HTR-8/SVneo (cell line): ENCODE data around the gene MIDN.

Experiments
- DNase-seq: peaks from one replicate; pipeline ENCODE4 v3.0.0; 2011; ENCODE audit warnings: low spot score, mixed read lengths; ENCODE audit not compliant: insufficient read length
- FAIRE-seq: peaks from 2 replicates; lab custom pipeline; 2011; peaks lifted over from hg19 to GRCh38; lab: Jason Lieb, UNC

Gene MIDN

DNA sequence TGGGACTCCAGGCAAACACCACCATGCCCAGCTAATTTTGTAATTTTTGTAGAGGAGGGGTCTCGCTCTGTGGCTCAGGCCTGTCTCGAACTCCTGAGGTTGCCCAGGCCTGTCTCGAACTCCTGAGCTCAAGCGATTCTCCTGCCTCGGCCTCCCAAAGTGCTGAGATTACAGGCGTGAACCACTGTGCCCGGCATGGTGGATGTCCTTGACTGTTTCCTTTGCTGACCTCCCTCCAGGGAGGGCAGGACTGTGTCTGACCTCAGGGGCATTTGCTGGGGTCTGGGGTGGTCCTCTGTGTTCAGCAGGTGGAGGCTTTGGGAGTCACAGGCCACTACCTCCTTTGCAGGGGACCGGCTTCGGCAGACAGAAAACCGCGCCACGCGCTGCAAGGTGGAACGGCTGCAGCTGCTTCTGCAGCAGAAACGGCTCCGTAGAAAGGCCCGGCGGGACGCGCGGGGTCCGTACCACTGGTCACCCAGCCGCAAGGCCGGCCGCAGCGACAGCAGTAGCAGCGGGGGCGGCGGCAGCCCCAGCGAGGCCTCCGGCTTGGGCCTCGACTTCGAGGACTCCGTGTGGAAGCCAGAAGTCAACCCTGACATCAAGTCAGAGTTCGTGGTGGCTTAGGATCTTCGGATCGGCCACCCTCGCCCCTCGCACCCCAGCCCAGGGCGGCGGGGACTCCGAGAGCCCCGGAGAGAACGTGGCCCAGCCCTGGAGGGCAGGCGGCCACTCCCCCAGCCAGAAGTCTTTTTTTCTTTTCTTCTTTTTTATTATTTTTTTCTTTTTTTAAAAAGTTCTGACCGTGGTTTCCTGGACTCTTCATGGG lies 8.5 kb downstream of the MIDN start:
- DNase-seq = no peak
- no peak for FAIRE-seq

GRCh38 chr19:1257475-1258162 lies 9.2 kb downstream of the MIDN start:
- DNase-seq (no peak), FAIRE-seq (no peak)

GRCh38 chr19:1258163-1258492 lies 9.7 kb downstream of the MIDN start:
- DNase-seq (no peak), FAIRE-seq (no peak)

- FAIRE-seq (no peak), DNase-seq (no peak)
Observed at GRCh38 chr19:1258707-1259205, 10.4 kb downstream of the MIDN start.

GRCh38 chr19:1259206-1259875 lies 11.0 kb downstream of the MIDN start:
- no peak for FAIRE-seq
- no peak for DNase-seq

- FAIRE-seq (no peak), DNase-seq (no peak)
Observed at GRCh38 chr19:1259876-1260748, 11.7 kb downstream of the MIDN start.

DNA sequence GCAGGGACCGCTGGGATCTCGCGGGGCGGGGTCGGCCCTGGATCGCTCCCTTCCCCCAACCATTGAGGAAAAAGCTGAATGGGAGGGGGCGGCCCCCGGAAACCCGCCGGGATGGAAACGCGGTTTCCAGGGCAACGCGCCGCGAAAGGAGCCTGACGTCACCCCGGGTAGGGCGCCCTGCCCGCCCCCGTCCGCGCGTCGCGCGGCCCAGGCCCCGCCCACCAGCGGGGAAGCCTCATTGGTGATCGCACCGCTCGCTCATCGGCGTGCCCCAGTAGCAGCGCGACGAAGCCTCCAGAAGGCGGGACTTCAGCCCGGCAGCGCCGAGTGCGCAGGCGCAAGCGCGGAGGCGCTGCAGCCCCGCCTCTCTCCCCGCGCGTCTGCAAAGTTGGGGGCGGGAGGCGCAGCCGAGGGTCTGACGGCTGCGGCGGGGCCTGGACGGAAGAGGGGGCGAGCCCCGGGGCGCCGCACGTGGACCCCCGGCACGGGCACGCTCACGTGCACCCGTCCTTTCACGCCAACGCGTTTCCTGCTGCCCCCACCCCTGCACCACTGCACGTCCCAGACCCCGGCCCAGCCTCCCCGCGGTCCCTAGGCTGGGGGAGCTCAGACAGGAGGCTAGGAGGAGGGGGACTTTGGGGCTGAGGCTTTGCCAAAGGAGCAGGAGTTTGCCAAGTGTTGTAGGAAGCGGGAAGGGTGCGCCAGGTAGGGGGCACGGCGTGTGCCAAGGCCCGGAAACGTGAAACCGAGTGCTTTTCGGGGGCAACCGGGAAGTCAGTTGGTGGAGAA lies 12.6 kb downstream of the MIDN start:
- DNase-seq = no peak
- peak; percentile 68 for FAIRE-seq

GRCh38 chr19:1261538-1261797 lies 13.1 kb downstream of the MIDN start:
- no peak for DNase-seq
- FAIRE-seq = no peak

GRCh38 chr19:1261798-1262622 lies 13.6 kb downstream of the MIDN start:
- DNase-seq (no peak), FAIRE-seq (no peak)

GRCh38 chr19:1262623-1263123 lies 14.3 kb downstream of the MIDN start:
- peak; percentile 13 for FAIRE-seq
- no peak for DNase-seq

- DNase-seq = no peak
Observed at GRCh38 chr19:1263188-1263587, 14.8 kb downstream of the MIDN start.

DNA sequence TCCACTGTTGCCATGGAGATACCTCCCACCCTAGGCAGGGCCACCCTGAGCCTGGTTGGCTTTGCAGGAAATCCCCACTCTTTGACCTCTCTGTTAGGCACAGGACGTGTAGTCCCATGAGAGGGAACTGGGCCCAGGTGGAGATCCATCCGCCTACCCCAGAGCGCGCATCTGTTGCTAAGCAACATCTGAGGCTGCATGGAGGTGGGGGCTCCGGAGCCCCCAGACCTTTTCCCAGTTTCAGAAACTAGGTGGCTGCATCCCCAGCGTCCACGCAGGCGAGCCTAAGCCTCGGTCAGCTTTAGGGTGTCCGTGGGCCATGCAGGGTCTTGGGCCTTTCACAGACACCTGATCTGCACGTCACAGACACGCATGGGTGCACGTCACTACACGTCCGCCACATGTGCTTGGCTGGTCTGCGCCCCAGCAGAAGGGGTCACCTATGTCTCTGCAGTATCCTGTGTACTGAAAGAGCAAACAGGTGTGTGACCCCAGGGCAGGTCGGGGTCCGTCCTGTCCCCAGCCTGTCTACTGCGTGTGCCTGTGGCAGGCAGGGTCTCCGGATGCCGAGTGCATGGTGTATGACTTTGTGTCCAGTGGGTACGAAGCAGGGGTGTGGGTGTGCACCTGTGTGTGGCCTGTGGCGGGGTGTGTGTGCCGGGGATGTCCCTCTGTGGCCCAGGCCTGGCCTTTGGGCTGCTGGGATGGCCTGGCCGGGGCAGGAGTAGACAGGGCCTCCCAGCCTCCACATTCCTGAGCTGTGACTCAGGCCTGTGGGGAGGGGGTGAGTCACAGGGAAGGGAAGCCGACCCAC lies 16.6 kb downstream of the MIDN start:
- DNase-seq (peak; percentile 77), FAIRE-seq (peak; percentile 86)

More at GRCh38 chr19:1263188-1263587, 14.8 kb downstream of the MIDN start:
- FAIRE-seq = no peak

- DNase-seq = no peak
- no peak for FAIRE-seq
Observed at GRCh38 chr19:1265615-1266128, 17.3 kb downstream of the MIDN start.

DNA sequence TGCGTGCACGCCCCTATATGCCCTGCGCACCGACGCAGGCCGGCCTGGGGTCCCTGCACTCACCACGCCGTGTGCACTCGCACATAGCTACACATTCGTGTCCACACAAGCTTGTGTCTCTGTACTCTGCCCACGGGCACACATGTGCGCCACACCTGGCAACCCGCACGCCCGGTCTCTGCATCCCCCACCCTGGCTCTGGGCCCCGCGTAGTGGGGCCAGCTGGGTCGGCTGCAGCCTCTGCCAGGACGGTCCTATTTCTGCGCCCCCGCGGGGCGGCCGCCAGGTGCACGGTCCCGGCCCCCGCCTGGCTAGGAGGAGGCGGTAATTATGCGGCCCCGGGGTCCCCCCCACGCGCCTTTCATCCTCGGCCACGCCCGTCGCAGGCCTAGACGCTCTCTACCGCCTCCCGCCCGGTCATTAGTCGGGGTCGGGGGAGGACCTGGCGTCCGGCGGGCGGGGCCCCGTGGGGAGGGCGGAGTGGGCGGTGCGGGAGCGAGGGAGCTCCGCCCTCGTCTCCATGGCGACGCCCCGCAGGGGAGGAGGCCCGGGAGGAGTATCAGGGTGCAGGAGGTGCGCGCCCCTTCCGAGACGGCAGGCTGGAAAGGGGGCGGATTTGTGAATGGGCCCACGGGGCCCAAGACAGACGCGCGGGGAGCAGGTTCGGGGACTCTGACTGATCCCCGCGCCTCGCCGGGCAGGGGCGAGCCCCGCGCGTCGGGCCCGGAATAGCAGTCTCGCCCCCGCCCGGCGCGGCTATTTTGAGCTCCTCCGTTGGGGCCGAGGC lies 17.9 kb downstream of the MIDN start:
- DNase-seq = peak; percentile 76
- FAIRE-seq = peak; percentile 44

- DNase-seq (no peak), FAIRE-seq (no peak)
Observed at GRCh38 chr19:1266916-1267476, 18.6 kb downstream of the MIDN start.

DNA sequence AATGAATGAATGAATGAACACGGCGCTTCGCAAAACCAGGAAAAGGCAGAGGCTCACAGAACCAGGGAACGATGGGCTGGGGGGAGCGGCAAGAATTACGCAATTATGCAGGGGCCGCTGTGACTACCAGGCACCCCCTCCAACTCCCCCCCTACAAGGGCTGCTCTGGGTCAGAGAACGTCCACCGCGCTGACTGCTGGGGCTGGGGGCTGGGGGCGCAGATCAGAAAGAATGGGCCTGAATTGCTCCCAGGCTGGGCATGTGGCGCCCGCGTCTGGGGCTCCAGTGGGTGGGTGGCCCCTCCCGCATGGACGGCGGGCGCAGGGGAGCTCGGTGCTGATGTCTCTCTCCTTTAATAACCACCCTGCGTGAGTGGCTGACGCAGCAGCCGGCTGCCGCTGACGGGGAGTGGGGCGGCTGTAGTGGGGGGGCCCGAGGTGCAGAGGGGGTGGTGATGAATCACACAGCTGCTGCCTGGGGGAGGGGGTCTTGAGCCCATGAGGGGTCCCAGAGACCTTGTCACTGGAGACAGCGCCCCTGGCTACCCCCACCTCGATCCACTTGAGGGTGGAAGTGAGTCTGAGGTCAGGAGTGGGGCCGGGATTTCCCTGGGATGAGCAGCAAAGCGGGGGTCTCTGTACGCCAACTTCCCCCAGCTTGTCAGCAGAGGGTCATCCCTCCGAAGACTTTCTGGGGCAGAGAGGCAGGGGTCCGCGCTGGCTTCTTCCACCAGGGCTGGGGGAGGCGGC lies 19.3 kb downstream of the MIDN start:
- DNase-seq (no peak), FAIRE-seq (no peak)
